ENCODE measurements around the gene SLC38A7.

GRCh38 chr16:58639230-58639629, 45.3 kb downstream of the SLC38A7 start:
- TF ChIP-seq CTCF (IDR thresholded peaks at IDR 0.05; ENCODE audit: insufficient read depth, low read depth, low read length): no peak
- TF ChIP-seq EZH2 (IDR thresholded peaks at IDR 0.05; ENCODE audit: insufficient read depth, low read length): no peak

Data from astrocyte (in vitro differentiated cells and primary cell).